SKM-1 treated with dmso at 0.1 percent for 144 hours (cell line): ENCODE data around the gene CAGE1.
"Not testable (repeated sequence)": the region's sequence is repeated elsewhere in the genome, so short reads cannot be mapped to it uniquely, and the experiment has no call there.

ENCODE experiments used
- DNase-seq: peaks from one replicate; lab custom pipeline; 2025; ENCODE audit not compliant: unreplicated experiment; lab: John Stamatoyannopoulos, UW

The CAGE1 gene

DNA sequence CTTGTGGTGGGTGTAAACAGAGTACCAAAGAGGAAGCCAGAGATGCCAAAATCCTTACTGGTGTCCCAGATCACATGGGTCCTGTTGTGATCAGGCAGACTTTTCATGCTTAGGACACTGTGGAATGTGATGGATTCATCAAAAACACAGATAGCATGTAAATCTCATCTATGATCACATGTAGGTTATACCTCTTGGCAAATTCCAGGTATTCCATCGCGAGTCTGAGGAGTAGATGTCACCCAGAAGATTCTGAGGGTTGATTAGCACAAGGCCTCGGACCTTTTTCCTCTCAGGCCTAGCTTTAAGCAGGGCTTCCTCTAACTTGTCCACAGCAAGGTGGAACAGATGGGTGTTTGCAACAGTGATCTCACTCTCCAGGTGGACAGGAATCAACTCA lies 48.3 kb downstream of the CAGE1 start:
- DNase-seq: no peak

DNA sequence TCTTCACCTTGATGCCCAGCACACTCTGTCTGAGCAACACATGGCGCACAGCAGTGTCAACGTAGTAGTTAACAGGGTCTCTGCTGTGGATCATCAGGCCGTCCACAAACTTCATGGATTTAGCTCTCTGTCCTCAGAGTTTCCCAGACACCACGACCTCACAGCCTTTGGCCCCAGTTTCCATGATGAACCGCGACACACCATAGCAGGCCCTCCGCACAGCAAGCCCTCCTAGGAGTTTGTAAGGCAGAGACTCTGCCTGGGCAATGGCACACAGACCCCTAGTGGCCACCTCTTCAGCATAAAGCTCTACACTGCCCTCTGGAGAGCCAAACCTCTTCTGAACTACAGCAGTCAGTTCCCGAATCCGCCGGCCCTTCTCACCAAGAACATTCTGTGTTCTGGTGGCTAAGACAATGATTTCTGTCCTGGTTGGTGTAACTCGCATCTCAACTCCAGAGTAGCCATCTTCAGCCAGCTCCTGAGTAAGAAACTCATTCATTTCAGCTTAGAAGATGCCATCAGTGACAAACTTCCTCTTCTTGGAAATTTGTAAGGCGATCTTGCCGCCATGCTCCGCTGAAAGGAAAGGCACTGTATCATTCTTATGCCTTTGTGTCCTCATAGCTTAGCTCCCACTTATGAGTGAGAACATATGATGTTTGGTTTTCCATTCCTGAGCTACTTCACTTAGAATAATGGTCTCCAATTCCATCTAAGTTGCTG lies 50.4 kb downstream of the CAGE1 start:
- peak; percentile 34 for DNase-seq

DNA sequence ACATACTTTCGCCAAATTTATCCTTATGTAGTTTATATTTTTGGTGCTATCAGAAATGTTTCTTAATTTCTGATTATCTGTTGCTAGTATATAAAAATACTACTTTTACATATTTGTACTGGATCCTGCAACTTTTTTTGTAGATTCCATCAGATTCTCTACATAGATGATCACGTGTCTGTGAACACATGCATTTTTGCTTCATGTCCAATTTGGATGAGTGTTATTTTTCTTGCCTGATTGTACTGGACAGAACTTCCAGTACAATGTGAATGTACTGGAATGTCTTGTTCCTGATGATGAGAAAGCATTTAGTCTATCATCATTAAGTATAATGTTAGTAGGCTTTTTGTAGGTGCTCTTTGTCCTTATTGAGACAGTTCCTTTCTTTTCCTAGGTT lies 51.5 kb downstream of the CAGE1 start:
- no peak for DNase-seq

DNA sequence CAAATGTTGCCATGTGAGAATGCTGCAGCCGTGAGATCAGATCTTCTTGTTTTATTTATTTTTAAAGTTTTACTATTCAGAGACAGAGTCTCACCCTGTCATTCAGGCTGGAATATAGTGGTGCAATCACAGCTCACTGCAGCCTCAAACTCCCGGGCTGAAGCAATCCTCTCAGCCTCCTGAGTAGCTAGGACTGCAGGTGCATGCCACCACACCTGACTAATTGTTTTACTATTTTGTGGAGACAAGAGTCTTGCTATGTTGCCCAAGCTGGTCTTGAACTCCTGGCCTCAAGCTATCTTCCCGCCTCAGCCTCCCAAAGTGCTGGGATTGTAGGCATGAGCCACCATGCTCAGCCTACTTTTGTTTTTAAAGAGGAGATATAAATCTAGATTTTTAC lies 54.0 kb downstream of the CAGE1 start:
- no peak for DNase-seq

DNA sequence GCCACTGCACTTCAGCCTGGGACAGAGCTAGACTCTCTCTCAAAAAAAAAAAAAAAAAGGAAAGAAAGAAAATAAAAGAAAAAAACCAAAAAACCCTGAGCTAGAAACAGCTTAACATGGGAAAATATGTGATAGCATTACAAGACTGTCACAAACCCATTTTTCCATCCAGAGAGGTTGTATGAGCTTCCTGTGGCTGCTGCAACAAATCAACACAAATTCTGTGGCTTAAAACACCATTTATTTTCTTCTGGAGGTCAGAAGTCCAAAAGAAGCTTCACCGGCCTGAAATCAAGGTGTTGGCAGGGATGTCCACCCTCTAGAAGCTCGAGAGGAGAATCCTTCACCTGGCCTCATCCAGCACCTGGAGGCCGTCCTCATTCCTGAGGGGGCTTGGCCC lies 54.9 kb downstream of the CAGE1 start:
- no peak for DNase-seq

DNA sequence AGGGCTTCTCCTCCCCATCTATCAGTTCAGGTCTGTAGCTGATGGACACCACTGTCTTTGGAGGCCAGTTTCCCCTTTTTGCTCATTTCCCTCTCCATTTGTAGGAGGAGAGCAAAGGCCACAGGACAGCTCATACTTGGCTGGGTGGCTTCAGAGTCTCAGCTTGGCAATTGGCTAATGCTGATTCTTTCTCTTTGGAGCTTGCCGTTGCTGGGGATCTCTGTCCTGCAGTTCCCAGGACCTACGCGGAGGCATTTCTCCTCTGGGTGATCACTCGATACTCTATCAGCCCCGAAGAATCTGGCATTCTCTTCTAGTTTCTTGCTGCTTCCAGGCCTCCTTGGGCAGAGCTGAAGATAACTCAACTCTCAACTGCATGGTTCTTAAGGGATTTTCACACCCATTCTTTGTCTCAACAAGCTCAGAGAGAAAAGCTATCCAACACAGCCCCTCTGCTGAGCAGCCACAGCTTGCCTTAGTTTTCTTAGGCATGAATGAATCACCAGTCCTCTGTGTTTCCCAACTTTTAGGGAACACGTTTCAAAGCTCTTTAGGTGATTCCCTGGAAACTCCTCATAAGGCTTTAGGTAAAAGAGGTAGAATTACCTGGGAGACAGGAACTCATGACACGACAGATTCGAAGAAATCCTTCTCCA lies 57.3 kb downstream of the CAGE1 start:
- DNase-seq: peak; percentile 33

DNA sequence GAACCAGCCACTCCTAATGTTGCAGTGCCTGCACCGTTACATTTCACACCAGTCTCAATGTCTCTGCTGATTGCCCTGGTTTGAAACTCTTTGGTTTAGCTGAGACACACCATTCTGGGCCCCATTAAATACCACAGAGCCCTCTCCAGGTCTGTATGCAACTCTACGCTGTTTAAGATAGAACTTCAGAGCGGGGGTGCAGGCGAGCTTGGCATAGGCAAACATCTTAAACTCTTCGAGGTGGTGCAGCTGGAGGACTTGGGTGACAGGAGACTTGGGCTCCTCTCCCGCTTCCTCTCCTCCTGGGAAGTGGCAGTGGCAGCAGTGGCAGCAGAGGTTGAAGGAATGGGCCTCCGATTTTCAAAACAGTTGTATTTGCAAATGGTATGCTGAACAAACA lies 58.1 kb downstream of the CAGE1 start:
- no peak for DNase-seq

DNA sequence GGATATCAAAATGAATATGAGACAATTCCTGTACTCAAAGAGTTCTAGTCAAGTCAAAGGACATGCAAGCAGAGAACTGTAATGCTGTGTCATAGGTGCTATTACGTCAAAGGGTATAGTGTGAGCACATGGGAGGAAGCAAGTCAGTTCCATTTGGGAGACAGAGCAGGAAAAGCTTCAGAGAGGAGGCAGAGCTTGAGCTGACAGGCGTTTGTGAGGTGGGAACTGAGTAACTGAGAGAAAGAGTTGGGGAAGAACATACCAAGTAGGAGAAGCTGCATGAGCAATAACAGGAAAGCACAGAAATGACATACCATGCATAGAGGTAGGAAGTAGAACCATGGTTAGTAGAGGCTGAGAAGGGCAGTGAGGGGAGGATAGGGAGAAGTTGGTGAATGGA lies 61.3 kb downstream of the CAGE1 start:
- peak; percentile 21 for DNase-seq

DNA sequence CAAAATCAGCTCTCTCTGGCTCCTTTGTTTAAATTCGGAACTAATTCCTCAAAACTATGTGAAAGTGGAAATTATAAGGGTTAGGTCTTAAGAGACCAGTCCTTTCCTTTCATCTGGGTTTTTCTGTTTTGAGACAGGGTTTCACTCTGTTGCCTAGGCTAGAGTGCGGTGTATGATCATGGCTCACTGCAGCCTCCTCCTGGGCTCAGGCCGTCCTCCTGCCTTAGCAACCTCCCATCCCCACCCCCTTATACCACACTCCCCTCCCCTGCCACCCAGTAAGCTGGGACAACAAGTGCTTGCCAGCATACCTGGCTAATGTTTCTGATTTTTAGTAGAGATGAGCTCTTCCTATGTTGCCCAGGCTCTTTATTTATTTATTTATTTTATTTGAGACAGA lies 63.8 kb downstream of the CAGE1 start:
- DNase-seq: no peak

DNA sequence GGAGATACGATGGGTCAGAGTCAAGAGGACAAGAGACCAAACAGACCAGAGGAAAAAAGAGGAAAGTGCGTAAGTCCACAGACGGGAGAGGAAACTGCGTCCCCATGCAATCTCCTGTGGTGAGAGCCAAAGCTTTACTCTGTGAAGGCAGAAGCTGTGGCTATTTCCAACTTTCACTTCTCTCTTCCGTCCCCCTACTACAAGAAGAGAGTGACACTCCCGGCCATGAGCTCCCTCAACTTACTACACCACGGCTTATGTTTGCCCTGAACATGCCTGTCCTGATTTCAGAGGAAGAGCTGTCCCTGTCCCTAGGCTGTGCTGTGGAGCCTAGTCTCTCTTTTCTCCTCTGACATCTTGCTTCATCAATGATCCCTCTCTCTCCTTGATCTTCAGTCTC lies 65.0 kb downstream of the CAGE1 start:
- DNase-seq: peak; percentile 91

DNA sequence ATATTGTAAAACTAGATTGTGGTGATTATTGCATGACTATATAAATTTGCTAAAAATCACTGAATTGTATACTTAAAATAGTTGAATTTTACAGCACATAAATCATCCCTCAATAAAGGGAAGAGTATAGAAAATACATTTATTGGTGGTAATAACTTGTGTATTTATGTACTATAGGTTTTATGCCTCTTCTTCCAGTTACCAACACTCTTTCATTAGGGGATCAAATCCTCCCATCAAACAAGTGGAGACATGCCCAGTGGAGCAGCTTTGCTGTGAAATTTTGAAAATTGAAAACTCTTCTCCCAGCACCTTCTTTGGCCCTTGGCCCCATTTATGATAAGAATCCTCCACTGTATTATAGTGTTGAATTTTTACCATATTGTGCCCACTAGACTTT lies 66.5 kb downstream of the CAGE1 start:
- no peak for DNase-seq

DNA sequence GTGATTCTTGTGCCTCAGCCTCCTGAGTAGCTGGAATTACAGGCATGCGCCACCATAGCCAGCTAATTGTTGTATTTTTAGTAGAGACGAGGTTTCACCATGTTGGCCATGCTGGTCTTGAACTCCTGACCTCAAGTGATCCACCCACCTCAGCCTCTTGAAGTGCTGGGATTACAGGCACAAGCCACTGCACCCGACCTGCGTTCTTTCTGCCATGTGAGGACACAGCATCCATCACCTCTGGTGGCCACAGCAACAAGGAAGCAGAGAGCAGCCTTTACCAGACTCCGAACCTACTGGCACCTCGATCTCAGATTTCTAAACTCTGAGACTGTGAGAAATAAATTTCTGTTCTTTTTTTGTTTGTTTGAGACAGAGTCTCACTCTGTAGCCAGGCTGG lies 67.7 kb downstream of the CAGE1 start:
- DNase-seq: not testable (repeated sequence)

DNA sequence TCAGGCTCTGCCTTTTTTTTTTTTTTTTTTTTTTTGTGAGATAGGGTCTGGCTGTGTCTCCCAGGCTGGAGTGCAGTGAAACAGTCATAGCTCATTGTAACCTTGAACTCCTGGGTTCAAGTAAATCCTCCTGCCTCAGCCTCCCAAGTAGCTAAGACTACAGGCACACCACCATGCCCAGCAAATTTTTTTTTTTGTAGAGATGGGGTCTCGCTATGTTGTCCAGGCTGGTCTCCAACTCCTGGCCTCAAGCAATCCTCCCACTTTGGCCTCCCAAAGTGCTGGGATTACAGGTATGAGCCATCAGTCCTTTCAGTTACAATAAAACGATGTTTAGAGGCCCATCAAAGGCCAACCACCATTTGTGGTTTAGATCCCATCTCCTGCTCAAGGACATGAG lies 70.1 kb downstream of the CAGE1 start:
- not testable (repeated sequence) for DNase-seq

DNA sequence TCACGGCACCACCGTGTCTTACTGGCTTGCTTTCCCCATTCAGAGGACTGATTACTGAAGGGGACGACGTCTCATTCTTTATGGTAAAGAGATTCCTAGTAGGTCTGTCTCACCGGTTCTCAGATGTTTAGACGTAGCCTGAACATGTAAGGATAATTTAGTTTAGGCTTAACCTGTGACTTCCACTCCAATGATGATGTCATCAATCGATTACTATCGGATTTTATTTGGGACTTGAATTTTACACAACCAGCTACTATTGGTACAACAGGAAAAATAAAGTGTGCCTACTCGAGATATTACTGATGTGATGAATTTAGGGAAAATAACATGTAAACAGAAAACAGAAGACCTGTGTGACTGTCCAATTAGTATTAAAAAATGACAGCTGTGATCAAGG lies 72.0 kb downstream of the CAGE1 start:
- no peak for DNase-seq

DNA sequence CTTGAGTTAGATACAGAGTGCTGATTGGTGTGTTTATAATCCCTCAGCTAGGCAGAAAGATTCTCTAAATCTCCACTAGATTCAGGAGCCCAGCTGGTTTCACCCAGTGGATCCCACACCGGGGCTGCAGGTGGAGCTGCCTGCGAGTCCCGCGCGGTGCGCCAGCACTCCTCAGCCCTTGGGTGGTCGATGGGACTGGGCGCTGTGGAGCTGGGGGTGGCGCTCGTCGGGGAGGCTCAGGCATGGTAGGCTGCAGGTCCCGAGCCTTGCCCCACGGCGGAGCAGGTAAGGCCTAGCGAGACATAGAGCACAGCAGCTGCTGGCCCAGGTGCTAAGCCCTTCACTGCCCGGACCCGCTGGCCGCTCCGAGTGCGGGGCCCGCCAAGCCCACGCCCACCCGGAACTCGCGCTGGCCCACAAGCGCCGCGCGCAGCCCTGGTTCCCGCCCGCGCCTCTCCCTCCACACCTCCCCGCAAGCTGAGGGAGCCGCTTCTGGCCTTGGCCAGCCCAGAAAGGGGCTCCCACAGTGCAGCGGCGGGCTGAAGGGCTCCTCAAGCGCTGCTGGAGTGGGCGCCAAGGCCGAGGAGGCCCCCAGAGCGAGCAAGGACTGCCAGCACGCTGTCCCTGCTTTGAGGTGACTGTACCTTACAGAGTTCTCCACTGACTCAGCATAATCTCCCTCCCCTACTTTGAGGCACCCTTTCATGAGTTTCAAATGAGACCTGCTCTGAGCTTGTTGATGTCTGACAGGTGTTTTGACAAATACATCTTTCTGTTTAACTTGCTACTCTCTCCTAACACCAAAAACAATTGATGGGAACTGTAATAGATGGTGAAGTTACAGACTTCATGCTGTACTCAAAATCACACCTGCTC lies 72.6 kb downstream of the CAGE1 start:
- no peak for DNase-seq

DNA sequence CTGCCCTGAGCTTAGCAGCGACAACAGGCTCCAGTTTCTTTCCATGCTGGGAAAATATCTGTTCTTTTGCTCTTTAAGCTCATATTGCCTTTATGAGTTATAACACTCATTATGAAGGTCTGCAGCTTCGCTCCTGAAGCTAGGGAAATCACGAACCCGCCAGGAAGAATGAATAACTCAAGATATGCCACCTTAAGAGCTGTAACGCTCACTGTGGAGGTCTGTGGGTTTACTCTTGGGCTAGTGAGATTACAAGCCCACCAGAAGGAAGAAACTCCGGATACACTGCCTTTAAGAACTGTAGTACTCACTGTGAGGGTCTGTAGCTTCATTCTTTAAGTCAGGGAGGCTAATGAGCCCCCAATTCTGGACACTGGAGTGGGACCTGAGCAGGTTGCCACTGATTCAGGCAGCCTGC lies 73.6 kb downstream of the CAGE1 start:
- no peak for DNase-seq

DNA sequence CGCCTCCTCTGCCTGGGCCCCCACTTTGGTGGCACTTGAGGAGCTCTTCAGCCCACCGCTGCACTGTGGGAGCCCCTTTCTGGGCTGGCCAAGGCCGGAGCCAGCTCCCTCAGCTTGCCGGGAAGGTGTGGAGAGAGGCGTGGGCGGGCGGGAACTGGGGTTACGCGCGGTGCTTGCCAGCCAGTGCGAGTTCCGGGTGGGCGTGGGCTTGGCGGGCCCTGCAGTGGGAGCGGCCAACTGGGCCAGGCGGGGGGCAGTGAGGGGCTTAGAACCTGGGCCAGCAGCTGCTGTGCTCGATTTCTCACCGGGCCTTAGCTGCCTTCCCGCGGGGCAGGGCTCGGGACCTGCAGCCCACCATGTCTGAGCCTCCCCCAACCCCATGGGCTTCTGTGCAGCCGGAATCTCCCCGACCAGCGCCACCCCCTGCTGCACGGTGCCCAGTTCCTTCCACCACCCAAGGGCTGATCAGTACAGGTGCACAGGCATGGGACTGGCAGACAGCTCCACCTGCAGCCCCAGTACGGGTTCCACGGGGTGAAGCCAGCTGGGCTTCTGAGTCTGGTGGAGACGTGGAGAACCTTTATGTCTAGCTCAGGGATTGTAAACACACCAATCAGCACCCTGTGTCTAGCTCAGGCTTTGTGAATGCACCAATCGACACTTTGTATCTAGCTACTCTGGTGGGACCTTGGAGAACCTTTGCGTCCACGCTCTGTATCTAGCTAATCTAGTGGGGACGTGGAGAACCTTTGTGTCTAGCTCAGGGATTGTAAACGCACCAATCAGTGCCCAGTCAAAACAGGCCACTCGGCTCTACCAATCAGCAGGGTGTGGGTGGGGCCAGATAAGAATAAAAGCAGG lies 74.2 kb downstream of the CAGE1 start:
- DNase-seq: not testable (repeated sequence)

DNA sequence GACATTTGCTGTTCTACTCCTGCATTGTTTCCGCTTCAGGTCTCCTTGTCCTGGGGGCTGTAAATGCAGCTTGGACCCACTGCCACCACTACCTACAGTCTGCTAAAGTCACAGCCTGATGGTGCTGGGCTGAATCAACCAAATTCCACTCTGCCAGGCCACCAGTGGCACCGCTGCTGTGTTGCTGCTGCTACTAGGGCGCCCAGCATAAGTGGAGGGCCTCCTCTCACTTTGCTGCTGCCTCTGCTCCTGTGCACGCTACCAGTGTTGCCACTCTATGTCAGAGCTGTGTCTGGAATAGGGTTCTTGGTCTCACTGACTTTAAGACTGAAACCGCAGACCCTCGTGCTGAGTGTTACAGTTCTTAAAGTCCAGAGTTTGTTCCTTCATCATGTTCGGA lies 75.1 kb downstream of the CAGE1 start:
- no peak for DNase-seq

DNA sequence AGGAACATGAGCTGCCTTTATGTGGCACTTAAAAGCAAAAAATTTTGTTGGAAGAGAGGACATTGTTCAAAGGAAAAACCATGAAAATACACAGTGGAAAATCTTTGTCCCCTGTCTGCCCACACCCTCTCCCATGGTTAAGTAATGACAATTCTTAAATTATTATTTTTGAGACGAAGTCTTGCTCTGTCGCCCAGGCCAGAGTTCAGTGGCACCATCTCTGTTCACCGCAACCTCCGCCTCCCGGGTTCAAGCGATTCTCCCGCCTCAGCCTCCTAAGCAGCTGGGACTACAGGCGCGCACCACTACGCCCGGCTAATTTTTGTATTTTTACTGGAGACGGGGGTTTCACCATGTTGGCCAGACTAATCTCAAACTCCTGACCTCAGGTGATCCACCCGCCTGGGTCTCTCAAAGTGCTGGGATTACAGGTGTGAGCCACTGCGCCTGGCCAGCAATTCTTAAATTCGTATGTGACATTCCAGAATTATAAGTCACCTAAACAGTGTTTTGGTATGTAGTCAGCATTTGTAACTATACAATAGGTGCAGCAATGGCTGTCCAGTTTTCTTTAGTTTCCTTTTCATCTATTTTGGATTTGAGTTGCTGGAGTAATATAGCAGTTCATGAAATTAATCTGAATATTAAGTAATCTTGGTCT lies 75.9 kb downstream of the CAGE1 start:
- no peak for DNase-seq
